Limb (tissue), 2 donors: ENCODE measurements around the gene CIAO2A.
"Not testable (repeated sequence)": the region's sequence is repeated elsewhere in the genome, so short reads cannot be mapped to it uniquely, and the experiment has no call there.

Experiments
- DNase-seq, 2 donors: peaks; one replicate each; pipeline ENCODE4 v3.0.0-alpha.2; 2016; ENCODE audit errors: extremely low spot score in 2 of 2

Gene CIAO2A, protein sequence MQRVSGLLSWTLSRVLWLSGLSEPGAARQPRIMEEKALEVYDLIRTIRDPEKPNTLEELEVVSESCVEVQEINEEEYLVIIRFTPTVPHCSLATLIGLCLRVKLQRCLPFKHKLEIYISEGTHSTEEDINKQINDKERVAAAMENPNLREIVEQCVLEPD

DNA sequence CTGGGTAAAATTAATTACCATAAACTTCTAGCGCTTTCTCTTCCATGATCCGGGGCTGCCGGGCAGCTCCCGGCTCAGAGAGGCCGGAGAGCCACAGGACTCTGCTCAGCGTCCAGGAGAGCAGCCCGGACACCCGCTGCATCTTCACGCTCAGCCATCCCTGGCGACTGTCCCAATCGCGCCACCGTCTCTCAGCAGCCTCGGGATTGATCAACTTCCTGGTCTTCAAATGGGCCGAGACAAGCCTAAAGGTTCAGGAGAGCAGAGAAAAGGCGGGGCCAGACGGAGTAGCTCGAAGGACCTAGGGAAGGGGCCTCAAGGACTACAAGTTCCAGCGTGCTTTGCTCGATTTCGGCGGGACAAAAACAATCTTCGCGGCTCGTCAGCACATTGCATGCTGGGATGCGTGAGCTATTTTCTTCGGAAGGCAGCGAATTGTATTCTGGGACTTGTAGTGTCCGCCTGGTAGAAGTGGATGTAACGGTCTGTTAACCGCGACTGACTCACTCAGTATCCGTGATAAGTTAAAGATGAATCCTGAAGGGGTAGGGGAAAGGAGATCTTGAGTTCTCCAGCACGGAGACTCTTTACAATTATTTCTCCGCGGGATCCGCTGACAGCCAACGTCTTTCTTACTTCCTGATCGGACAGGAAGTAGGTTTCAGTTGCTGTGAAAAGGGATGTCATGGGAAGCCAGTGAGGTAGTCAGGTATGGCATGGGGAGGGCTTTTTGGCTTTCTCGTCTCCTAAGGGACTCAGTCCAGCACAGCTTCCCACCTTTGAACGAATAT is at the start of gene CIAO2A:
CIAO2A (minus strand) TSS at position 212 of the 791 bp plus-strand sequence; CDS start at position 142, 70 bp downstream.
- peak; percentile 93 to 98 for DNase-seq

DNA sequence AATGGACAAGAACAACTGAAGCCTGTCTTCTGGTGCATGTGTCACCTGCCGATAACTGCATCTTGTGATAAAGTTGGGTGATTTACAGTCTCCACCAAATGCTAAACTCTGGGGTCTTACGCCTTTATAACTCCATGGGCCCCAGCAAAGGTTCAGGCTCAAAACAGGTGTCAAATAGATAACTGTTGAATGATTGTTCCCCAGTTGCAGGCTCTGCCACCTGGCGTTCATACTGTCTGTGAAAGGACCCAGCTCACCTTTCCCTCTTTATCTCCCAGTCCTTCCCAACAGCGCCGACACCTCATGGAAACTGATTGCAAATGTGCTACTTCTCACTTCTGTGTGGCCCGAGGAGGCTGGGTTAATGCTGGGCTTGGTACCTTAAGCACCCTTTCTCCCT is 49.6 kb upstream of the CIAO2A start:
- no peak for DNase-seq

- no peak for DNase-seq
Observed at GRCh38 chr15:64141798-64142512, 48.3 kb upstream of the CIAO2A start.

DNA sequence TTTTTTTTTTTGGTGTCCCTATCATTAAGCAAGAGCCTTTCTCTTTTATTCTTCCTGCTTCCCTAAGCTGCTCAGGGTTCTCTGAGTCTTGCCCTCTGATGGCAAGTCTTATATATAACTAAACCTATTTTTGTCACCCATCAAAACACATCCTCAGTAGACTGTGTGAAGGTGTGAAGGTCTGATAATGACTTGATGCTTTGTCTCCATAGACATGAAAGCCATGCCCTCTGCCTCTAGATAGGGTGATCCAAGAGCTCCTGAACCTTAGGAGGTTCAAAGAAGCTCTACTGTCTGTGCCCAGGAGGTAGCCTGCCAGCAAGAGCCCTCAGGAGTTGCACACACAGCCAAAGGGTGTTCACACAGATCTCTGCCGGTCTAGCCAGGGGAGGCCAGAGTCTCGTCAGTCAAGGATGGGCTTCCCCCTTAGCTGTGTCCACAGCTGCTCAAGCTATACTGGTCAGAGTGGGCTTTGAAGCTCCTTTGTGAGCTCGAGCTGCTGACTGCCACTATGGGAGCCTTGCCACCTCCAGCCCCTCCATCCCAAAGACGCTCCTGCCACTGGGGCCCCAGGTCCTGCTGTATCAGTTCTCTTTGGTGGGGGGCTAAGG is 44.8 kb upstream of the CIAO2A start:
- no peak for DNase-seq

GRCh38 chr15:64137226-64137833 is 43.7 kb upstream of the CIAO2A start:
- no peak for DNase-seq

GRCh38 chr15:64136347-64136746 is 42.7 kb upstream of the CIAO2A start:
- no peak for DNase-seq

DNA sequence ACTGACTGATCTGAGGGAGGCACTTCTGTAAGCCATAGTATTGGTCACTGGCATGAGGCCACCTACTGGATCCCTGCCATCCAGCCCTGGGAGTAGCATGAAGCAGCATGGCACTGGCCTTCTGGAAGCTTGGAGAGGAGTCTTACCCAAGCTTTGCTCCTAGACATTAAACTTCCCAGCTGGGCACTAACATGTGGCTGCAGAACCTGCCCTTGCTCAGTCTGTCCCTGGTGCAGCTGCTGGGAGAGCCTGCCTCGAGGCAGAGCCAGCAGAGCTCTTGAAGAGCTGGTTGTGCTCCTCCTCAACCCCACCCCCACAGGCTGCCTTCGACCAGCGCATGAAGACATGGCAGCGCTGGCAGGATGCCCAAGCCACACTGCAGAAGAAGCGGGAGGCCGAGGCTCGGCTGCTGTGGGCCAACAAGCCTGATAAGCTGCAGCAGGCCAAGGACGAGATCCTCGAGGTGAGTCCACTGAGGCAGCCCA is 40.7 kb upstream of the CIAO2A start:
- no peak for DNase-seq

DNA sequence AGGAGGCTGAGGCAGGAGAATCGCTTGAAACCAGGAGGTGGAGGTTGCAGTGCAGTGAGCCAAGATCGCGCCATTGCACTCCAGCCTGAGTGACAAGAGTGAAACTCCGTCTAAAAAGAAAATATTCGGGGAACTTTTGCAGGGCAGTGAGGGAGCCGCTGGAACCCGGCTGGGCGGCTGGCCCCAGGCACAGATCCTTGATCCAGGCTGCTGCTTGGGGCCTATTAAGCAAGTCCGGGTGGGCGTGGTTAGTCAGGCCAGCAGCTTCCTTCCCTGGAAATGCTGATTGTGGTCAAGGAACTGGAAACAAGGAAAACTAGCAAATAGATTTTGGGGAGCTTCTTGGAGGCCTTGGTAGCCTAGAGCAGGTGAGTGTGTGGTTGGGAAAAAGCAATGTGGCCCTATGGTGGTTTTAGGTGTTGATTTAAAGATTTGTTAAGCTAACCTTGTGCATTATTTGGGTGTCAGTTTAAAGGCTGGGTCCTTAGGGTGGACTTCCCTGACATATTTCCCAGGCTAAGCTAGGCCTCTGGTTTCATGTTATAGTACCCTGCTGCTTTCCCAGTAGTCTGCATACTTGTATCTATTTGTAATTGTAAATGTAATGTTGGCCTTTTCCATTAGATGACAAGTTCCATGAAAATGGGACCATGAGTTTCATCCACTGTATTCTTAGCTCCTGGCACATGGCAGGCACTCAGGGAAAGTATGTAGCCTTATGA is 40.1 kb upstream of the CIAO2A start:
- DNase-seq: no peak

GRCh38 chr15:64132217-64132616 is 38.6 kb upstream of the CIAO2A start:
- DNase-seq: no peak

DNA sequence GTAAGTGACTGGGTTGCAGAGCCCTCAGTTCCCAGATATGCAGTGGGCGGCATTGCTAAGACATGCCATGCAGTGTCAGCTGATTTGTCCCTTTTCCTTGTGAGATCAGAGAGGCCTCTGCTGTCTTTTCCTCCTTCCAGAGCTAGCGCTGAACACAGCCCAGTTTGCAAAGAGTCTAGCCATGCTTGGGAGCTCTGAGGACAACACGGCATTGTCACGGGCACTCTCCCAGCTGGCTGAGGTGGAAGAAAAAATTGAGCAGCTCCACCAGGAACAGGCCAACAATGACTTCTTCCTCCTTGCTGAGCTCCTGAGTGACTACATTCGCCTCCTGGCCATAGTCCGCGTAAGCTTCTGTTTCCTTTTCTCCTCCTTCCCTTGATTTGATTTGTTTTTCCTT is 37.9 kb upstream of the CIAO2A start:
- DNase-seq: no peak

- no peak for DNase-seq
Observed at GRCh38 chr15:64130159-64130558, 36.5 kb upstream of the CIAO2A start.

DNA sequence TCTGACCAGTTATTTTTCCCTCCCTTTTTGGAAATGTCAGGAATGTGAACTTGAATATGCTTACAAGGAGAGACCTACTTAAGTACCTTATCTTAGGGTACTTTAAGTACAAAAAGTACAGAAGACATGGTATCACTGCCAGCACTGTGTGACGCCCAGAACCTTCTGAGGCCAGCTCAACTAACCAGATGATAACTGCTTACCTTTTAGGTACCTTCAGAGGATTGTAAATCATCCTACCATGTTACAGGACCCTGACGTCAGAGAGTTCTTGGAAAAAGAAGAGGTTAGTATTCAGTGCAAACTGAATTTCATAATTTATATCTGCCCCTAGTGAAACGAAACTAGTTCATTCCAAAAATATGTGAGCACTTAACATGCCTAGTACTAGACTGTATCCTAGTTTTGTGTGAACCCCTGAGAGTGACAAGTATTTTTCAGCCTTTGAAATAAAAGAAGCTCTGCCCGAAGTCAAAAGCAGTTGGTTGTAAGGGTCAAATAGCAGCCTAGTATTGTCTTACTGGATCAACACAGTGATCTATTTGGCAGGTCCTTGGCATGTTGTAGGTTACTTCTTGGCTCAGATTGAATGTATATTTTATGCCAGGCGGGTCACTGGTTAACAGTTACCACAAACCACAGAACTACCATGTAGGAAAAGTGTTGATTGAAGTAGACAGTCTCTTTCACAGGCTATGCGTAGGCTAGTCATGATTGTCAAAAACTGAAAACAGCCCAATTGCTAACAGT is 34.1 kb upstream of the CIAO2A start:
- no peak for DNase-seq

GRCh38 chr15:64125978-64126377 is 32.3 kb upstream of the CIAO2A start:
- no peak for DNase-seq

DNA sequence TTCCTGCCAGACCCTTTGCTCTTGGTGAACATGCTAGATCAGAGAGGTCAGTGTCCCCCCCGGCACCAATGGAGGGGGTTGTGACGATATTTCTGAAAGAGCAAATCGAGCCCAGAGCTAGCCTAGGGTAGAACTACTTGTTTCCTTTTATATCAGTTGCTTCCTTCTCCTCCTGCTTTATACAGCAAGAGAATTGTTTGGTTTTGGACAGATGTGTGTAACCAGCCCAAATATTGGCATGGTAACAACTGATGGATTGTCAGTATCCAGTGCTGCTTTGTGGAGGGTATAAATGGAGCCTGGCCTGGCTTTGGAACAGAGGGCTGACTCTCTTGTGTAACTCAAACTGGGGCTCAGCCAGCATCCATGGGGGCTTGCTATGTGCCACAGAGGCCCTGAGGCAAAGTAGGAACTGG is 29.3 kb upstream of the CIAO2A start:
- no peak for DNase-seq

GRCh38 chr15:64122444-64122843 is 28.8 kb upstream of the CIAO2A start:
- DNase-seq: no peak

- no peak for DNase-seq
Observed at GRCh38 chr15:64121614-64122013, 28.0 kb upstream of the CIAO2A start.

- DNase-seq: not testable (repeated sequence)
Observed at GRCh38 chr15:64120322-64120721, 26.7 kb upstream of the CIAO2A start.

- no peak for DNase-seq
Observed at GRCh38 chr15:64117759-64118487, 24.3 kb upstream of the CIAO2A start.

- DNase-seq: no peak
Observed at GRCh38 chr15:64112904-64113303, 19.3 kb upstream of the CIAO2A start.
